Body of pancreas (tissue), 4 donors: ENCODE results near the gene XPO1.

Experiments used
- POLR2A ChIP-seq, 3 donors: fragments of 450-650 bp; IDR thresholded peaks; one replicate each; pipeline ENCODE4 v1.6.1; 2016; ENCODE audit warnings: antibody characterized with exemption in 3 of 3, mild to moderate bottlenecking in 2 of 3
- TF ChIP-seq, protein P1 (sequence below), 7 experiments: fragments of 450-650 bp in 4 of 7; fragments of 200-600 bp in 3 of 7; sonication (generic) in 3 of 7; IDR thresholded peaks; one replicate each; pipeline ENCODE4 v1.5.1; 2016 to 2019; ENCODE audit warnings: antibody characterized with exemption in 7 of 7

GRCh38 chr2:61456070-61456745 lies 81.9 kb downstream of the XPO1 start:
- TF ChIP-seq, protein P1, sequence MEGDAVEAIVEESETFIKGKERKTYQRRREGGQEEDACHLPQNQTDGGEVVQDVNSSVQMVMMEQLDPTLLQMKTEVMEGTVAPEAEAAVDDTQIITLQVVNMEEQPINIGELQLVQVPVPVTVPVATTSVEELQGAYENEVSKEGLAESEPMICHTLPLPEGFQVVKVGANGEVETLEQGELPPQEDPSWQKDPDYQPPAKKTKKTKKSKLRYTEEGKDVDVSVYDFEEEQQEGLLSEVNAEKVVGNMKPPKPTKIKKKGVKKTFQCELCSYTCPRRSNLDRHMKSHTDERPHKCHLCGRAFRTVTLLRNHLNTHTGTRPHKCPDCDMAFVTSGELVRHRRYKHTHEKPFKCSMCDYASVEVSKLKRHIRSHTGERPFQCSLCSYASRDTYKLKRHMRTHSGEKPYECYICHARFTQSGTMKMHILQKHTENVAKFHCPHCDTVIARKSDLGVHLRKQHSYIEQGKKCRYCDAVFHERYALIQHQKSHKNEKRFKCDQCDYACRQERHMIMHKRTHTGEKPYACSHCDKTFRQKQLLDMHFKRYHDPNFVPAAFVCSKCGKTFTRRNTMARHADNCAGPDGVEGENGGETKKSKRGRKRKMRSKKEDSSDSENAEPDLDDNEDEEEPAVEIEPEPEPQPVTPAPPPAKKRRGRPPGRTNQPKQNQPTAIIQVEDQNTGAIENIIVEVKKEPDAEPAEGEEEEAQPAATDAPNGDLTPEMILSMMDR (IDR thresholded peaks at IDR 0.05): no peak
- no peak for TF ChIP-seq POLR2A (IDR thresholded peaks at IDR 0.05)
